Trophoblast cell (in vitro differentiated cells and primary cell): ENCODE data around the gene GNAL. TPM values are rescaled to one million over a fixed set of nuclear protein-coding genes. Genes with fewer than 3 reads are reported as not detected.
"Not testable (repeated sequence)": the region's sequence is repeated elsewhere in the genome, so short reads cannot be mapped to it uniquely, and the experiment has no call there.

Experiments used
- DNase-seq, 2 donors: peaks; one replicate each; pipeline ENCODE4 v3.0.0-alpha.2; 2016
- H2AFZ ChIP-seq: 2 replicates; pipeline ENCODE4 v1.6.1; 2013; ENCODE audit warnings: low read length, moderate library complexity, mild to moderate bottlenecking; ENCODE audit not compliant: insufficient read depth, poor library complexity
- H2AK5ac ChIP-seq: 2 replicates; pipeline ENCODE4 v1.6.1; 2013; ENCODE audit warnings: mild to moderate bottlenecking, low read length
- H2BK120ac ChIP-seq: 2 replicates; pipeline ENCODE4 v1.6.1; 2013; ENCODE audit warnings: low read length, mild to moderate bottlenecking, moderate library complexity; ENCODE audit not compliant: insufficient read depth, poor library complexity
- H2BK12ac ChIP-seq: 2 replicates; pipeline ENCODE4 v1.6.1; 2013; ENCODE audit warnings: mild to moderate bottlenecking, low read length, moderate library complexity
- H2BK5ac ChIP-seq: 2 replicates; pipeline ENCODE4 v1.6.1; 2013; ENCODE audit warnings: low read length, low read depth, moderate library complexity, mild to moderate bottlenecking; ENCODE audit not compliant: poor library complexity
- H3K14ac ChIP-seq: 2 replicates; pipeline ENCODE4 v1.6.1; 2013; ENCODE audit warnings: mild to moderate bottlenecking, low read length
- H3K18ac ChIP-seq: 2 replicates; pipeline ENCODE4 v1.6.1; 2013; ENCODE audit warnings: mild to moderate bottlenecking, low read length
- H3K23ac ChIP-seq: 2 replicates; pipeline ENCODE4 v1.6.1; 2013; ENCODE audit warnings: low read length
- H3K27ac ChIP-seq: 2 replicates; pipeline ENCODE4 v1.5.1; 2013; ENCODE audit warnings: low read depth, mild to moderate bottlenecking, inconsistent platforms, low read length, moderate library complexity
- H3K27me3 ChIP-seq: 2 replicates; pipeline ENCODE4 v1.6.1; 2013; ENCODE audit warnings: inconsistent platforms, mild to moderate bottlenecking, low read length, moderate library complexity; ENCODE audit not compliant: insufficient read depth
- H3K36me3 ChIP-seq, 2 experiments: 1 replicate in 1 of 2; 2 replicates in 1 of 2; pipeline ENCODE4 v1.6.1; 2013; ENCODE audit warnings: low read length in 2 of 2, mild to moderate bottlenecking in 2 of 2, moderate library complexity in 1 of 2; ENCODE audit not compliant: insufficient read depth in 2 of 2, control insufficient read depth in 1 of 2
- H3K4ac ChIP-seq: 2 replicates; pipeline ENCODE4 v1.6.1; 2013; ENCODE audit warnings: low read depth, mild to moderate bottlenecking, low read length, moderate library complexity
- H3K4me1 ChIP-seq, 2 experiments: 1 replicate in 1 of 2; 2 replicates in 1 of 2; pipeline ENCODE4 v1.6.1; 2013; ENCODE audit warnings: low read length in 2 of 2, mild to moderate bottlenecking in 2 of 2, moderate library complexity in 1 of 2; ENCODE audit not compliant: insufficient read depth in 2 of 2, control insufficient read depth in 1 of 2
- H3K4me2 ChIP-seq: 2 replicates; pipeline ENCODE4 v1.6.1; 2013; ENCODE audit warnings: inconsistent platforms, mild to moderate bottlenecking, low read length, moderate library complexity
- H3K4me3 ChIP-seq: 2 replicates; pipeline ENCODE4 v1.5.1; 2013; ENCODE audit warnings: mild to moderate bottlenecking, low read depth, low read length, inconsistent platforms
- H3K79me1 ChIP-seq: one replicate; pipeline ENCODE4 v1.6.1; 2013; ENCODE audit warnings: low read length
- H3K79me2 ChIP-seq: 2 replicates; pipeline ENCODE4 v1.6.1; 2013; ENCODE audit warnings: low read length, mild to moderate bottlenecking; ENCODE audit not compliant: control insufficient read depth, insufficient read depth, poor library complexity
- H3K9ac ChIP-seq: 2 replicates; pipeline ENCODE4 v1.6.1; 2013; ENCODE audit warnings: mild to moderate bottlenecking, low read length
- H3K9me3 ChIP-seq: 2 replicates; pipeline ENCODE4 v1.6.1; 2013; ENCODE audit warnings: low read depth, mild to moderate bottlenecking, control low read depth, inconsistent platforms, low read length; ENCODE audit not compliant: insufficient read depth
- H4K12ac ChIP-seq: 2 replicates; pipeline ENCODE4 v1.6.1; 2013; ENCODE audit warnings: low read depth, mild to moderate bottlenecking, low read length, moderate library complexity
- H4K8ac ChIP-seq: 2 replicates; pipeline ENCODE4 v1.6.1; 2013; ENCODE audit warnings: low read depth, mild to moderate bottlenecking, low read length, moderate library complexity
- H4K91ac ChIP-seq: one replicate; pipeline ENCODE4 v1.6.1; 2013; ENCODE audit warnings: low read depth, mild to moderate bottlenecking, low read length, moderate library complexity
- WGBS: extraction: QIAGEN DNeasy Blood & Tissue Kit; methylation state at CpG from one replicate; pipeline ENCODE4 v1.1.7; 2013; ENCODE audit warnings: missing lambda C conversion rate; ENCODE audit not compliant: insufficient read length, insufficient coverage; ENCODE audit errors: extremely low coverage; 5-methylcytosine and 5-hydroxymethylcytosine counted together
- polyA plus RNA-seq: library from polyadenylated mRNA; stranded (reverse); fragments of 200-250 nt; gene quantifications from 2 replicates; pipeline ENCODE4 v1.2.3, GENCODE V29; 2013

The GNAL gene
- polyA plus RNA-seq = 0.25 and 0.30 TPM in 2 replicates

DNA sequence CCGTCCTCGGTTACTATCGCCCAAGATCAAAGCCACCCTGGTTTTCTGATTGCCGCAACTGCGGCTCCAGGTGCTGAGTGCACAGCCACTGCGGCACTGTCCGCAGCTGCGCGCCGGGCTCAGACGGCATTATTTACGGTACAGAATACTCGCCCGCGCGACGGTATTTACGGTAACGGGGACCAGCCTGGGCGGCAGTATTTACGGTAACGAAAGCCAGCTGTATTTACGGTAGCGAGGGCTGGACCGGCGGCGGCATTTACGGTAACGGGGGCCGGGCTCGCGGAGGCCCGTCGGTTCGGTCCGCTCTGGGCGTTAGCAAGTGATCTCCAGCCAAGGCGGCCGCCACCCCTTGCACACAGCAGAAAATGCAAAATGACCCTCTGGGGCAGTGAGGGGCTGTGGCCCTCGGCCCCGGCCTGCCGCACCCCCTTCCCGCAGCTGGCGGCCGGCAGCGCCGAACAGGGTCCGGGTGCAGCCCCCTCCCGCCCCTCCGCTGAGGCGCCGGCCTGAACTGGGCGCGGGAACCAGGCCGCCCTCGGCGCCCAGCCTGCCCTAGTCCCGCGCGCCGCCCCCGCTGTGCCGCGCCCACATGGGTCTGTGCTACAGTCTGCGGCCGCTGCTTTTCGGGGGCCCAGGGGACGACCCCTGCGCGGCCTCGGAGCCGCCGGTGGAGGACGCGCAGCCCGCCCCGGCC lies at the start of gene GNAL:
Gene GNAL, plus strand, starts transcription at position 293 of the 697 bp plus-strand sequence. Its CDS starts 300 bp downstream, at position 593.
- Histone ChIP-seq H3K18ac (no peak within 1 kb of the TSS), H3K14ac (no peak within 1 kb of the TSS), H3K4me3 (peak within 1 kb of the TSS; percentile 65), H3K9me3 (no peaks in the 10 kb centered on the region), H3K4ac (no peak within 1 kb of the TSS), H3K36me3 (no peaks in the 10 kb centered on the region), H3K9ac (no peak within 1 kb of the TSS), H2BK120ac (no peak within 1 kb of the TSS), H2AFZ (peak within 1 kb of the TSS; percentile 72), H4K8ac (peak within 1 kb of the TSS; percentile 25), H3K4me1 (peaks cover 8 to 11% of the 10 kb centered on the region in 2 experiments), H4K91ac (no peak within 1 kb of the TSS), H3K23ac (no peak within 1 kb of the TSS), H3K4me2 (peak within 1 kb of the TSS; percentile 86), H3K79me2 (no peaks in the 10 kb centered on the region), H2AK5ac (no peak within 1 kb of the TSS), H4K12ac (no peak within 1 kb of the TSS), H3K79me1 (no peaks in the 10 kb centered on the region), H2BK12ac (no peak within 1 kb of the TSS), H3K27me3 (peaks cover 8% of the 10 kb centered on the region), H2BK5ac (no peak within 1 kb of the TSS), H3K27ac (no peak within 1 kb of the TSS)
- WGBS = no CpG with 5 or more reads among the region's 77 CpGs
- peak; percentile 8 to 73 for DNase-seq

GRCh38 chr18:11647310-11647709 lies 41.8 kb upstream of the GNAL start:
- not testable (repeated sequence) for H3K9me3 ChIP-seq, H2BK12ac ChIP-seq, H3K9ac ChIP-seq, H4K8ac ChIP-seq, H3K4me3 ChIP-seq, H3K18ac ChIP-seq, H3K4me2 ChIP-seq, H4K12ac ChIP-seq, H4K91ac ChIP-seq, H2AK5ac ChIP-seq, H3K14ac ChIP-seq, H3K4me1 ChIP-seq, H2BK120ac ChIP-seq, H3K79me1 ChIP-seq, H3K27ac ChIP-seq, H2BK5ac ChIP-seq, DNase-seq, H3K36me3 ChIP-seq, H3K23ac ChIP-seq, H3K4ac ChIP-seq, H3K79me2 ChIP-seq, H2AFZ ChIP-seq, H3K27me3 ChIP-seq
- WGBS = no CpG with 5 or more reads among the region's 23 CpGs

DNA sequence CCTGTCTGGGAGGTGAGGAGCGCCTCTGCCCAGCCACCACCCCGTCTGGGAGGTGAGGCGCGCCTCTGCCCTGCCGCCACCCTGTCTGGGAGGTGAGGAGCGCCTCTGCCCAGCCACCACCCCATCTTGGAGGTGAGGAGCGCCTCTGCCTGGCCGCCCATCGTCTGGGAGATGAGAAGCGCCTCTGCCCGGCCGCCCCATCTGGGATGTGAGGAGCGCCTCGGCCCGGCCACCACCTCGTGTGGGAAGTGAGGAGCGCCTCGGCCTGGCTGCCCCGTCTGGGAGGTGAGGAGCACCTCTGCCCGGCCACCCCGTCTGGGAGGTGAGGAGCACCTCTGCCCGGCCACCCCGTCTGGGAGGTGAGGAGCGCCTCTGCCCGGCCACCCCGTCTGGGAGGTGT lies 41.3 kb upstream of the GNAL start:
- no CpG with 5 or more reads among the region's 26 CpGs for WGBS

DNA sequence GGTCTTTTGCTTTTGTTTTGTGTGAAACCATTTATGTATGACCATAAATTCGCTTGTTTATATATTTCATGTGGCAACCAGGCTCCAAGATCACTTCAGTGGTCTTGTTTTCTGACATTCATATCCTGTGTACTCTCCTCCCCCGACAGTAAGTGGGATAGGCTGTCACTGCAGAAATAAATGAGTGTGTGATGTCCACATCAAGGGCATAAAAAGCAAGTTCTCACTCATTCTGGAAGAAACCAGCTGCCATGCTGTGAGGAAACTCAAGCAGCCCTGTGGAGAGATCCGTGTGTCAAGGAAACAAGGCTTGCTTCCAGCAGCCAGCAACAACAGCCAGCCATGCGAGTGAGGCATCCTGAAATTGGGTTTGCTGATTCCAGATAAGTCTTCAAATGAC lies 39.2 kb upstream of the GNAL start:
- no peak overlapping the region for H3K4me3 ChIP-seq
- no peak overlapping the region for H3K9ac ChIP-seq
- no peak overlapping the region for H3K14ac ChIP-seq
- H2BK120ac ChIP-seq = no peak overlapping the region
- H3K4me2 ChIP-seq = no peak overlapping the region
- H4K12ac ChIP-seq = no peak overlapping the region
- no peak overlapping the region for H2AFZ ChIP-seq
- no peak for DNase-seq
- H3K4me1 ChIP-seq = no peaks in the 10 kb centered on the region
- no peaks in the 10 kb centered on the region for H3K27me3 ChIP-seq
- H3K18ac ChIP-seq = no peak overlapping the region
- H3K27ac ChIP-seq = no peak overlapping the region
- H3K9me3 ChIP-seq = peaks cover 7% of the 10 kb centered on the region
- no peak overlapping the region for H4K8ac ChIP-seq
- no peak overlapping the region for H4K91ac ChIP-seq
- H3K36me3 ChIP-seq = no peaks in the 10 kb centered on the region
- no peaks in the 10 kb centered on the region for H3K79me1 ChIP-seq
- no peak overlapping the region for H3K23ac ChIP-seq
- no peaks in the 10 kb centered on the region for H3K79me2 ChIP-seq
- no peak overlapping the region for H2BK5ac ChIP-seq
- WGBS = no CpG with 5 or more reads among the region's 4 CpGs
- H2BK12ac ChIP-seq = no peak overlapping the region
- H3K4ac ChIP-seq = no peak overlapping the region
- H2AK5ac ChIP-seq = no peak overlapping the region

More for the DNA sequence above, 41.3 kb upstream of the GNAL start:
- H3K9ac ChIP-seq, H3K9me3 ChIP-seq, H2AK5ac ChIP-seq, H3K4me3 ChIP-seq, H3K4me1 ChIP-seq, H2BK120ac ChIP-seq, H4K8ac ChIP-seq, H3K27ac ChIP-seq, H3K79me2 ChIP-seq, H3K18ac ChIP-seq, DNase-seq, H3K4me2 ChIP-seq, H3K79me1 ChIP-seq, H3K4ac ChIP-seq, H3K23ac ChIP-seq, H3K27me3 ChIP-seq, H2BK12ac ChIP-seq, H3K36me3 ChIP-seq, H4K91ac ChIP-seq, H4K12ac ChIP-seq, H2AFZ ChIP-seq, H3K14ac ChIP-seq, H2BK5ac ChIP-seq: not testable (repeated sequence)
